HG02885 (cell line): ENCODE results near the gene SEL1L3.
"Not testable (repeated sequence)": the region's sequence is repeated elsewhere in the genome, so short reads cannot be mapped to it uniquely, and the experiment has no call there.

ENCODE experiments used
- ATAC-seq: cut with Tn5 transposase; IDR thresholded peaks from one replicate; pipeline ENCODE4 v1.9.1; 2021; ENCODE audit warnings: mild to moderate bottlenecking; ENCODE audit not compliant: unreplicated experiment, poor library complexity

The SEL1L3 gene

GRCh38 chr4:25862411-25863346, at the start of gene SEL1L3:
Gene SEL1L3, minus strand, starts transcription at chr4:25862988. Its CDS starts 152 bp downstream, at chr4:25862836.
- ATAC-seq: peak; percentile 55

- no peak for ATAC-seq
These were observed 48.6 kb upstream of the SEL1L3 start for GRCh38 chr4:25911356-25911755.

GRCh38 chr4:25908491-25908901, 45.7 kb upstream of the SEL1L3 start:
- ATAC-seq: no peak

- ATAC-seq: not testable (repeated sequence)
These were observed 43.3 kb upstream of the SEL1L3 start for GRCh38 chr4:25906113-25906512.

GRCh38 chr4:25905371-25905770, 42.6 kb upstream of the SEL1L3 start:
- ATAC-seq: no peak

GRCh38 chr4:25904748-25905082, 41.9 kb upstream of the SEL1L3 start:
- ATAC-seq: peak; percentile 41

GRCh38 chr4:25903900-25904747, 41.3 kb upstream of the SEL1L3 start:
- ATAC-seq: peak; percentile 57

GRCh38 chr4:25901030-25901430, 38.2 kb upstream of the SEL1L3 start:
- no peak for ATAC-seq

GRCh38 chr4:25900310-25900709, 37.5 kb upstream of the SEL1L3 start:
- ATAC-seq: no peak

- no peak for ATAC-seq
These were observed 34.2 kb upstream of the SEL1L3 start for GRCh38 chr4:25896776-25897539.

GRCh38 chr4:25892796-25893195, 30.0 kb upstream of the SEL1L3 start:
- ATAC-seq: no peak

- no peak for ATAC-seq
These were observed 28.0 kb upstream of the SEL1L3 start for GRCh38 chr4:25890571-25891485.

- no peak for ATAC-seq
These were observed 27.1 kb upstream of the SEL1L3 start for GRCh38 chr4:25889589-25890503.

GRCh38 chr4:25888781-25889180, 26.0 kb upstream of the SEL1L3 start:
- no peak for ATAC-seq

GRCh38 chr4:25884031-25884782, 21.4 kb upstream of the SEL1L3 start:
- ATAC-seq: peak; percentile 35

- ATAC-seq: no peak
These were observed 20.8 kb upstream of the SEL1L3 start for GRCh38 chr4:25883565-25883964.

GRCh38 chr4:25882226-25882625, 19.4 kb upstream of the SEL1L3 start:
- no peak for ATAC-seq

- ATAC-seq: no peak
These were observed 18.4 kb upstream of the SEL1L3 start for GRCh38 chr4:25881193-25881592.
